ENCODE data around the gene AMPD3.

- no peak for TF ChIP-seq POLR2A (IDR thresholded peaks at IDR 0.05; ENCODE audit: low read depth, low read length)
- TF ChIP-seq POLR2AphosphoS5 (IDR thresholded peaks at IDR 0.05; ENCODE audit: low read depth, low read length): no peak
- no peak for TF ChIP-seq SPI1 (IDR thresholded peaks at IDR 0.05; ENCODE audit: low read depth, low read length)
- no peak for TF ChIP-seq PAX5 (IDR thresholded peaks at IDR 0.05; ENCODE audit: insufficient read depth, low read length, severe bottlenecking)
- no peak for TF ChIP-seq TAF1 (IDR thresholded peaks at IDR 0.05; ENCODE audit: low read depth, low read length)
- no peak for TF ChIP-seq POU2F2 (IDR thresholded peaks at IDR 0.05; ENCODE audit: low read depth, low read length)
These were observed 36.1 kb upstream of the AMPD3 start for GRCh38 chr11:10418950-10419310.
